ENCODE results near the gene TSSK2. TPM values are rescaled to one million over a fixed set of nuclear protein-coding genes. Genes with fewer than 3 reads are reported as not detected.

Gene TSSK2
- total RNA-seq, 1 donor from 2014 or later, result not detected

GRCh38 chr22:19122143-19122751 lies 8.9 kb upstream of the TSSK2 start, which contains the start of gene DGCR2:
TSS of gene DGCR2 (minus strand) at chr22:19122412. CDS start at chr22:19122206, 206 bp downstream.
- FAIRE-seq, result no peak
- H3K9me3 ChIP-seq (ENCODE audit: insufficient read depth, low read depth, low read length), result no peaks in the 10 kb centered on the region
- H4K20me1 ChIP-seq (ENCODE audit: insufficient read depth, low read length), result peaks cover 43% of the 10 kb centered on the region
- H3K4me1 ChIP-seq (ENCODE audit: insufficient read depth, low read length), result peaks cover 12% of the 10 kb centered on the region
- Mint-ChIP-seq H3K36me3 (ENCODE audit: low read depth, unreplicated experiment) (peaks cover 2% of the 10 kb centered on the region), H3K4me1 (ENCODE audit: low read depth, unreplicated experiment) (peaks cover 14% of the 10 kb centered on the region), H3K27me3 (ENCODE audit: low read depth, unreplicated experiment) (peaks cover 20% of the 10 kb centered on the region), H3K9me3 (ENCODE audit: unreplicated experiment) (no peaks in the 10 kb centered on the region), H3K4me3 (ENCODE audit: unreplicated experiment) (peak within 1 kb of the TSS; percentile 96), H3K27ac (ENCODE audit: unreplicated experiment) (peak within 1 kb of the TSS; percentile 72)
- H3K27me3 ChIP-seq (ENCODE audit: insufficient read depth, low read length), result no peaks in the 10 kb centered on the region
- no peak for TF ChIP-seq CTCF (IDR thresholded peaks at IDR 0.05; ENCODE audit: insufficient read depth, low read depth, low read length)
- no peak for TF ChIP-seq EZH2 (IDR thresholded peaks at IDR 0.05; ENCODE audit: insufficient read depth, low read length)
- H3K27ac ChIP-seq (ENCODE audit: low read depth, low read length), result peak within 1 kb of the TSS; percentile 84
- peak within 1 kb of the TSS; percentile 79 for H3K4me3 ChIP-seq (ENCODE audit: insufficient read depth, low read depth, low read length)
- H3K79me2 ChIP-seq (ENCODE audit: insufficient read depth, low read length), result peaks cover 46% of the 10 kb centered on the region
- no peaks in the 10 kb centered on the region for H3K36me3 ChIP-seq (ENCODE audit: insufficient read depth, low read length)
- H2AFZ ChIP-seq (ENCODE audit: low read depth, low read length), result peak within 1 kb of the TSS; percentile 97
- H3K9ac ChIP-seq (ENCODE audit: low read length), result peak within 1 kb of the TSS; percentile 91
- peak; percentile 85 for DNase-seq (ENCODE audit: low read depth)
- peak within 1 kb of the TSS; percentile 89 for H3K4me2 ChIP-seq (ENCODE audit: low read length)

GRCh38 chr22:19122752-19123492 lies 8.2 kb upstream of the TSSK2 start:
- peak overlapping the region; percentile 66 for H3K27ac Mint-ChIP-seq (ENCODE audit: unreplicated experiment)
- Histone ChIP-seq H3K79me2 (ENCODE audit: insufficient read depth, low read length) (peaks cover 39% of the 10 kb centered on the region), H2AFZ (ENCODE audit: low read depth, low read length) (peak overlapping the region; percentile 96), H3K36me3 (ENCODE audit: insufficient read depth, low read length) (no peaks in the 10 kb centered on the region), H3K4me3 (ENCODE audit: insufficient read depth, low read depth, low read length) (peak overlapping the region; percentile 58), H3K27ac (ENCODE audit: low read depth, low read length) (no peak overlapping the region), H3K9me3 (ENCODE audit: insufficient read depth, low read depth, low read length) (no peaks in the 10 kb centered on the region), H3K9ac (ENCODE audit: low read length) (peak overlapping the region; percentile 66), H3K27me3 (ENCODE audit: insufficient read depth, low read length) (no peaks in the 10 kb centered on the region), H3K4me1 (ENCODE audit: insufficient read depth, low read length) (peaks cover 12% of the 10 kb centered on the region), H4K20me1 (ENCODE audit: insufficient read depth, low read length) (peaks cover 37% of the 10 kb centered on the region), H3K4me2 (ENCODE audit: low read length) (peak overlapping the region; percentile 89)
- peaks cover 25% of the 10 kb centered on the region for H3K27me3 Mint-ChIP-seq (ENCODE audit: low read depth, unreplicated experiment)
- no peak for TF ChIP-seq CTCF (IDR thresholded peaks at IDR 0.05; ENCODE audit: insufficient read depth, low read depth, low read length)
- TF ChIP-seq EZH2 (IDR thresholded peaks at IDR 0.05; ENCODE audit: insufficient read depth, low read length), result no peak
- FAIRE-seq (no peak), DNase-seq (ENCODE audit: low read depth) (no peak)
- H3K4me3 Mint-ChIP-seq (ENCODE audit: unreplicated experiment), result peak overlapping the region; percentile 86
- peaks cover 14% of the 10 kb centered on the region for H3K4me1 Mint-ChIP-seq (ENCODE audit: low read depth, unreplicated experiment)
- peaks cover 2% of the 10 kb centered on the region for H3K36me3 Mint-ChIP-seq (ENCODE audit: low read depth, unreplicated experiment)
- H3K9me3 Mint-ChIP-seq (ENCODE audit: unreplicated experiment), result no peaks in the 10 kb centered on the region

Data from astrocyte (in vitro differentiated cells and primary cell).